ENCODE results near the gene VGLL2. TPM values are rescaled to one million over a fixed set of nuclear protein-coding genes. Genes with fewer than 3 reads are reported as not detected.

VGLL2 gene
- total RNA-seq, 2 donors from 2014 or later, result 4.2 TPM; not detected in 1

DNA sequence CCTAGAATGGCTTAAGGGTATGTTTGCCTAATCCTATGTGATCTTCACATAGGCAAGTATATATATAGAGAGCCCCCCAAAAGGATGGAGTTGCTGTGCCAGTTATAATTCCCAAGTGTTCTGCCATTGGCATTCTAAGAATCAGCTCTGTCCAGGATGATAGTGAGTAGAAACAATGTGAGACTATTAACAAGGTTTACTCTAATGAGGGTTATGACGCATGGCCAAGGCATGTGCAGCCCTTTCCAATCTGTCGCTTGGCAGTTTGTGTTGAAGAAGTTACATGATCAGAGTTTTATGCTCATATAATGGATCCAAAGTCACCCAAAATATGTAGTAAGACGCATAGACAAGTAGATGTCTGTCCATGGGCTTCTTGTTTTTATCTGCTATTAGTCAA lies 33.6 kb downstream of the VGLL2 start:
- H3K4me1 ChIP-seq, result no peaks in the 10 kb centered on the region
- no peak overlapping the region for H3K27ac ChIP-seq
- no peaks in the 10 kb centered on the region for H3K9me3 ChIP-seq
- no peak overlapping the region for H3K4me3 ChIP-seq
- DNase-seq (ENCODE audit: low spot score), result no peak
- no peaks in the 10 kb centered on the region for H3K27me3 ChIP-seq
- TF ChIP-seq, protein P1, sequence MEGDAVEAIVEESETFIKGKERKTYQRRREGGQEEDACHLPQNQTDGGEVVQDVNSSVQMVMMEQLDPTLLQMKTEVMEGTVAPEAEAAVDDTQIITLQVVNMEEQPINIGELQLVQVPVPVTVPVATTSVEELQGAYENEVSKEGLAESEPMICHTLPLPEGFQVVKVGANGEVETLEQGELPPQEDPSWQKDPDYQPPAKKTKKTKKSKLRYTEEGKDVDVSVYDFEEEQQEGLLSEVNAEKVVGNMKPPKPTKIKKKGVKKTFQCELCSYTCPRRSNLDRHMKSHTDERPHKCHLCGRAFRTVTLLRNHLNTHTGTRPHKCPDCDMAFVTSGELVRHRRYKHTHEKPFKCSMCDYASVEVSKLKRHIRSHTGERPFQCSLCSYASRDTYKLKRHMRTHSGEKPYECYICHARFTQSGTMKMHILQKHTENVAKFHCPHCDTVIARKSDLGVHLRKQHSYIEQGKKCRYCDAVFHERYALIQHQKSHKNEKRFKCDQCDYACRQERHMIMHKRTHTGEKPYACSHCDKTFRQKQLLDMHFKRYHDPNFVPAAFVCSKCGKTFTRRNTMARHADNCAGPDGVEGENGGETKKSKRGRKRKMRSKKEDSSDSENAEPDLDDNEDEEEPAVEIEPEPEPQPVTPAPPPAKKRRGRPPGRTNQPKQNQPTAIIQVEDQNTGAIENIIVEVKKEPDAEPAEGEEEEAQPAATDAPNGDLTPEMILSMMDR (IDR thresholded peaks at IDR 0.05), result no peak
- no peaks in the 10 kb centered on the region for H3K36me3 ChIP-seq

DNA sequence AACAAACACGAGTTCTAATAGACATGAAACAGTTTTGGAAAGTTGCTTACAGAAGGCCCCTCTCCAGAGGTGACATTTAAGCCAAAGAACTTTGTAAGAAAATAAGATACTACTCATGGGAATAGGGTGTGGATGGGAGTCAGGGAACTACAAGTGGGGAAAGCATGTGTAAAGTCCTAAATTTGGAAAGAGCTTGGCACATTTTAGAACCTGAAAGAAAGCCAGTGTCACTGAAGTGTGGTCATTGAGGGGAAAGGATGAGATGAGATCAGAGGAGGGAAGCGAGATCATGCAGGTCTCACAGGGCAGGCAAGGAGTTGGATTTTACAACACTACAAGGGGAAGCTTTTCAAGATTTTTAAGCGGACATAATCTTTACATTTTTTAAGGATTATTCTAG lies 38.0 kb downstream of the VGLL2 start:
- no peaks in the 10 kb centered on the region for H3K9me3 ChIP-seq
- TF ChIP-seq, protein P1 (IDR thresholded peaks at IDR 0.05), result no peak

DNA sequence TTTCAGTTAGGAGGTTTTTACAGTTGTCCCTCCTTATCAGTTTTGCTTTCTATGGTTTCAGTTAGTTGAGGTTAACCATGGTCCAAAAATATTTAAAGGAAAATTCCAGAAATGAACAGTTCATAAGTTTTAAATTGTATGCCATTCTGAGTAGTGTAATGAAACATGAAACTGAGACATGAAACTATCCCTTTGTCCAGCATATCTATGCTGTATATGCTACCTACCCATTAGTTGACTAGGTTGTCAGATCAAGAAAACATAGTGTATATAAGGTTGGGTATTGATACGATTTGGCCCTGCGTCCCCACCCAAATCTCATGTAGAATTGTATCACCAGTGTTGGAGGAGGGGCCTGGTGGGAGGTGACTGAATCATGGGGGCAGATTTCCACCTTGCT lies 39.1 kb downstream of the VGLL2 start:
- Histone ChIP-seq H3K4me1 (no peaks in the 10 kb centered on the region), H3K36me3 (no peaks in the 10 kb centered on the region), H3K27me3 (no peaks in the 10 kb centered on the region), H3K27ac (no peak overlapping the region), H3K4me3 (no peak overlapping the region), H3K9me3 (no peaks in the 10 kb centered on the region)
- TF ChIP-seq, protein P1 (IDR thresholded peaks at IDR 0.05), result no peak
- no peak for DNase-seq (ENCODE audit: low spot score)

More for the DNA sequence above, 38.0 kb downstream of the VGLL2 start:
- no peak for DNase-seq (ENCODE audit: low spot score)
- Histone ChIP-seq H3K4me3 (no peak overlapping the region), H3K4me1 (no peaks in the 10 kb centered on the region), H3K27ac (no peak overlapping the region), H3K27me3 (no peaks in the 10 kb centered on the region), H3K36me3 (no peaks in the 10 kb centered on the region)

DNA sequence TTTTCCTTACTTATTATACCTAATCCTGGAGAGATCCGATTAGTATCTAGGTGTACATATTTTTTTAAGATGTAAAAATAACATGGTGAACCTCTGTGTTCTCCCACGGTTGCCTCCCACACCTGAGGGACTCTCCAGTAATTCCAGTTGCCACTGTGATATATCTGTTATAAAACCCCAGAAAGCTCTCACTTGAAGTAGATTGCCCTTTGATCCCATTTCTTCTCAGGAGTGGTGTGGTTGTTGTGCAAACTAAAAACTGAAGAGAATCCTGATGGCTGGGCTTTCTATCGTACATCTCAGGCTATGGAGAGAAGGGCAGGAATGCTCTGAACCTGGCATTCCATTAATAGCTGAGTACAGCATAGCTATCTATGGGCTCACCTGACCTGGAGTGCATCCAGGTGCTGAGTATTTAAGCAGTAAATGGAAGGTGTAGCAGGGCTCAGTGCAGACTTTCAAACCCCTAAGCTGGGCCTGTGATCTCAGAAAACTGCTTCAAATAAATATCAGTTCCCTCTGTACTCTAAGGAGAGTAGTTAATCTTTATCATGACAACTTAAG lies 41.0 kb downstream of the VGLL2 start:
- H3K27ac ChIP-seq, result no peak overlapping the region
- no peak overlapping the region for H3K4me3 ChIP-seq
- H3K4me1 ChIP-seq, result no peaks in the 10 kb centered on the region
- DNase-seq (ENCODE audit: low spot score), result no peak
- no peaks in the 10 kb centered on the region for H3K27me3 ChIP-seq
- no peaks in the 10 kb centered on the region for H3K36me3 ChIP-seq
- H3K9me3 ChIP-seq, result no peaks in the 10 kb centered on the region
- TF ChIP-seq, protein P1 (IDR thresholded peaks at IDR 0.05), result no peak

DNA sequence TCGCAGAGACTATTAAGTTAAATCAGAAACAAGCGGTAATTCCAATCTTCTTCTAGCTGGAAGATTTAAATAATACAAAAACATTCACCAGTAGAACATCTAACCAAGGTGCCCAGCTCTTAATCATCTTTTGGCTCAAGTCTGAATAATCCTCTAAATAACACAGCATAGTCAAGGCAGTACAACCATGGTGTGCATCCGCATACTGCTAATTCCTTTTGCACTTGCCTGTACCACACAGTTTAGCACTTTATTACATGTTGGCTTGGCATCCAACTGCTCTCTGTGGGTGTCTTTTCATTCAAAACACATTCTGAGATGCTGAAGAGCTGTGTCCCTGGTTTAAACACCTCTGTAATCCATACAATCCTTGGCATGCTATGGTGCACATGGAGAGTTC lies 42.3 kb downstream of the VGLL2 start:
- Histone ChIP-seq H3K9me3 (no peaks in the 10 kb centered on the region), H3K4me3 (no peak overlapping the region), H3K27me3 (no peaks in the 10 kb centered on the region), H3K4me1 (no peaks in the 10 kb centered on the region), H3K36me3 (no peaks in the 10 kb centered on the region), H3K27ac (no peak overlapping the region)
- no peak for DNase-seq (ENCODE audit: low spot score)
- TF ChIP-seq, protein P1 (IDR thresholded peaks at IDR 0.05), result no peak

DNA sequence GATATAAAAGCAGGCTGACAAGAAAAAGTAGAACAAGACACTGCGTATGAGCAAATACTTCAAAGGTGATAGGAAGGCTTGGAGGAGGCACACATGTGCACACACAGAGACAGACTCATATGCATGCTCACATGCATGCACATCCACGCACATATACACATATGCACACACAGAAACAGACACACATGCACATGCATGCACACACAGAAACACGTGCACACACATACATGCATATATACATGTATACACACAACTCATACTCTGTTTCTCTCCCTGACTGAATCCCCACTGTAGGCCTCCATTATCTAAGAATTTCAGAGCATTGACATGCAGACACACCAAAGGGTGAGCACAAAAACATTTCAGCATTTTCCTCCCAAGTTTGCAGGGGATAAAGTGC lies 43.7 kb downstream of the VGLL2 start:
- Histone ChIP-seq H3K4me1 (no peaks in the 10 kb centered on the region), H3K9me3 (no peaks in the 10 kb centered on the region), H3K4me3 (no peak overlapping the region), H3K27me3 (no peaks in the 10 kb centered on the region), H3K27ac (no peak overlapping the region), H3K36me3 (no peaks in the 10 kb centered on the region)
- DNase-seq (ENCODE audit: low spot score), result no peak
- TF ChIP-seq, protein P1 (IDR thresholded peaks at IDR 0.05), result no peak
